Neural cell (in vitro differentiated cells): ENCODE results near the gene HCST.

ENCODE experiments used
- CTCF ChIP-seq: fragments of 450-650 bp; IDR thresholded peaks from 2 replicates; pipeline ENCODE4 v1.5.1; 2014; ENCODE audit warnings: antibody characterized with exemption, mild to moderate bottlenecking, moderate library complexity; ENCODE audit not compliant: poor library complexity, severe bottlenecking
- EZH2 ChIP-seq: fragments of 200-600, 300-800 bp; shearing (Covaris generic), sonication (generic); IDR thresholded peaks from 2 replicates; pipeline ENCODE4 v1.6.1; 2014; ENCODE audit warnings: antibody characterized with exemption, low read length, borderline replicate concordance, mild to moderate bottlenecking; ENCODE audit not compliant: insufficient read depth, poor library complexity, severe bottlenecking
- MXI1 ChIP-seq: fragments of 450-650 bp; conservative IDR thresholded peaks from 2 replicates; pipeline ENCODE4 v1.6.1; 2014; ENCODE audit warnings: antibody characterized with exemption, mild to moderate bottlenecking; ENCODE audit not compliant: poor library complexity, severe bottlenecking
- POLR2AphosphoS5 ChIP-seq: IDR thresholded peaks from 2 replicates; pipeline ENCODE4 v1.6.1; 2012
- RAD21 ChIP-seq: fragments of 450-650 bp; conservative IDR thresholded peaks from 2 replicates; pipeline ENCODE4 v1.6.1; 2014; ENCODE audit warnings: antibody characterized with exemption, mild to moderate bottlenecking, moderate library complexity
- SMC3 ChIP-seq: fragments of 450-650 bp; conservative IDR thresholded peaks from 2 replicates; pipeline ENCODE4 v1.6.1; 2014; ENCODE audit warnings: antibody characterized with exemption, mild to moderate bottlenecking, moderate library complexity; ENCODE audit not compliant: poor library complexity
- TAF1 ChIP-seq: IDR thresholded peaks from 2 replicates; pipeline ENCODE4 v1.6.1; 2012; ENCODE audit warnings: low read depth

- TF ChIP-seq CTCF (no peak), EZH2 (no peak), SMC3 (no peak), RAD21 (no peak), MXI1 (no peak), TAF1 (no peak), POLR2AphosphoS5 (no peak)
Observed at GRCh38 chr19:35944556-35944955, 42.2 kb downstream of the HCST start.
